ENCODE data around the gene JADE3.
A peak's percentile ranks its signal among the peaks of the same experiment; 100 is the strongest.

Gene JADE3

GRCh38 chrX:47026198-47026597 lies 114.0 kb downstream of the JADE3 start:
- no peak for DNase-seq (ENCODE audit: low spot score)

DNA sequence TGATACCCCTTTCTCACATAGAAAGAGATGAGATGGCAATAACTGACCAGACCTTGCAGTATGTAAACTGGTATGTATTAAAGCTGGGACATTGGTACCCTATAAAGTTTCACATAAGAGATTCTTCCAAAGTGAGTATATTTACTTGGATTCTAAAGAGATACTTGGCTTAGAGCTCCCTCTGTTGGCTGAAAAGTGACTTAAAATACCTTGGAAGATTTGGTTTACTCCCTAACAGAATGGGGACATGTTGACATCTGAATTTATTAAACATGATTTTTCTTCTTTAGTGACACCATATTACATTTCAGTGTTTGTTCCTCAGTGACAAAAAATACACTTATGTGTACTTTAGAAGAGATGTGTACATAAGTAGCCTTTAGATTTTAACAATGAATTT lies 118.1 kb downstream of the JADE3 start:
- peak; percentile 69 for DNase-seq (ENCODE audit: low spot score)

GRCh38 chrX:47047989-47048388 lies 135.8 kb downstream of the JADE3 start:
- no peak for DNase-seq (ENCODE audit: low spot score)

GRCh38 chrX:47059142-47059874 lies 147.1 kb downstream of the JADE3 start:
- no peak for DNase-seq (ENCODE audit: low spot score)

DNA sequence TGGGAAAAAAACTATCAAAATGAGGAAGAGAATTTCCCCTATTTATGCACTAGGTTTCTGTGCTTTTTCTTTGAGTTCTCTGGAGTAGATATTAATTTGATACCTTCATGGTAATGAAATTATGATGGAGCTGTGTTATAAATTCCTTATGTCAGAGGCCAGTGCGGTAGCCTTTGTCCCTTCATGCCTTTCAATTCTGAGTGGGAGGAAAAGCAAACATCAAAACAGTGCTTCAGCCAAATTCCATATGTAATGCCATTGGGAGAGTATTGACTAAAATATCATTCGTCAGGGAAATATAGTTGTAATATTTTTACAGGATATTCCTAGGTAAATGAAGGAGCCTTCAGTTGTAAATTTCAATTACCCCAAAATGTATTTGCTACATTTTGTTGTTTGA lies 148.5 kb downstream of the JADE3 start:
- no peak for DNase-seq (ENCODE audit: low spot score)

GRCh38 chrX:47061238-47061919 lies 149.2 kb downstream of the JADE3 start:
- DNase-seq (ENCODE audit: low spot score), result no peak

GRCh38 chrX:47063179-47063578 lies 151.0 kb downstream of the JADE3 start:
- DNase-seq (ENCODE audit: low spot score), result no peak

- no peak for DNase-seq (ENCODE audit: low spot score)
Observed at GRCh38 chrX:47068214-47068613, 156.0 kb downstream of the JADE3 start.

DNA sequence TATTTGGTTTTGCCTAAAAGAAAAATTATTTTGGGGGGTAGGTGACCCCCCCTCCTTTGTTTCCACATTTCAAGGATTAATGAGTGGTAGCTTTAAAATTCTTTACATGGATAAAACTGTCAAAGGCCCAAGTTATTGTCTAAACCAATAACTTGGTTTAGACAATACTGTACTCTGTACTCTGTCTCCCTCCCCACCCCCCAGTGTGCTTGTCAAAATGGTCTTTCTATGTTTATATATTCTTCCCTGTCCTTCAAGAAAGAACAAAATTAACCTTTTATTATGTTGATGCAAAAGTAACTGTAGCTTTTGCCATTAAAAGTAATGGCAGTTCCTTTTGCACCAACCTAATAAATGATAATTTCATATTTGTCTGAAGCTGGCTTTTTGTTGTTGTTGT lies 156.5 kb downstream of the JADE3 start:
- DNase-seq (ENCODE audit: low spot score), result no peak

DNA sequence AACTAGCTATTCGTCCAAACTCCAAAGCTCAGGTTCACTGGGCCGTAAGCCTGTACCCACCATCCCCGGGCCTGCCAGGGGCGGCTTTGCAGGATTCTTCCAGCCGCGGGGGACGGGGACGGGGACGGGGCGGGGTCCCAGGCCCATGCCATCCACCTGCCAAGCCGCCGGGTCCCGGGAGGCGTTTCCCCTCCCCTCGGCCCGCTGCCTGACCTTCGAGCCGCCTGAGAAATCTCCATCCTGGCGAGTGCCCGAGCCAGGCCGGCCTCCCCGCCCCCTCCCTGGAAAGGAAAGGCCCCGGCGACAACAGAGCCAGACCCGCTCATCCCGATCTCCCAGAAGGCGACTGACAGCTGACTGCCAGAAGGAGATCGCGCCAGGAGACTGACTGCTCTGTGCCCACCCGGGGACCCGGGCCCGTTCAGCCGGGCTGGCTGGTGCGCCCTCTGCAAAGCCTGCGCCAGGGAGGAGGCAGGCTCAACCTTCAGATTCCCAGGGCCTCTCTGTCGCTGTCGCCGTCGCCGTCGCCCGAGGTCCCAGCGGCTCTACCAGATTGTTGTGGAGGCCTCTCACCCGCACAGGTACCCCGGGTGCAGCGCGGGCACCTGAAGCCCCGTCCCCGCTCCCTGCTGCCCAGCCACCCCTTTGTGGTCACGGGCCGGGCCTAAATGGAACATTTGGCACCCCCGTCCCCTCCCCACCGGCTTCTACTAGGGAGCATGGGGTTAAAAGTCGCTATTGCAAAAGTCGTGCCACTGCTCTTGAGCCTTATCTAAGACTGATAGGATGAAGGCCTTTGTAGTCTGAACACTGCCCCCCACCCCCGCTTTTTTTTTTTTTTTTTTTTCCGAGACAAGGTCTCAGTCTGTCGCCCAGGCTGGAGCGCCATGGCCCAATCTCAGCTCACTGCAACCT lies 166.2 kb downstream of the JADE3 start, which contains the start of gene RGN:
Gene RGN (plus strand): TSS at position 315 of the 915 bp plus-strand sequence. CDS start 2,702 bp downstream, outside the sequence.
- peak; percentile 30 for DNase-seq (ENCODE audit: low spot score)

GRCh38 chrX:47080215-47080914 lies 168.1 kb downstream of the JADE3 start:
- DNase-seq (ENCODE audit: low spot score), result peak; percentile 21

DNA sequence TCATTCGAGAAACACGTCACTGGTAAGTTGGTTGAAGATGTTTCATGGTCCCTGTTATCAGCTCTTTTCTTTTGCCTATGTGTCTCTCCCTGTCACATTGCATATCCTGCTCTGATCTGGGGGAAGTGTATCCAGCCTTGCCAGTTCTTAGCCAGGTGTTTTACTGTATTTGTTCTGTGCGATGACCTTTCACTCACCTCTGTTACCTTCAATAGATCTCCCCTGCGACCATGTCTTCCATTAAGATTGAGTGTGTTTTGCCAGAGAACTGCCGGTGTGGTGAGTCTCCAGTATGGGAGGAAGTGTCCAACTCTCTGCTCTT lies 168.7 kb downstream of the JADE3 start:
- no peak for DNase-seq (ENCODE audit: low spot score)

DNA sequence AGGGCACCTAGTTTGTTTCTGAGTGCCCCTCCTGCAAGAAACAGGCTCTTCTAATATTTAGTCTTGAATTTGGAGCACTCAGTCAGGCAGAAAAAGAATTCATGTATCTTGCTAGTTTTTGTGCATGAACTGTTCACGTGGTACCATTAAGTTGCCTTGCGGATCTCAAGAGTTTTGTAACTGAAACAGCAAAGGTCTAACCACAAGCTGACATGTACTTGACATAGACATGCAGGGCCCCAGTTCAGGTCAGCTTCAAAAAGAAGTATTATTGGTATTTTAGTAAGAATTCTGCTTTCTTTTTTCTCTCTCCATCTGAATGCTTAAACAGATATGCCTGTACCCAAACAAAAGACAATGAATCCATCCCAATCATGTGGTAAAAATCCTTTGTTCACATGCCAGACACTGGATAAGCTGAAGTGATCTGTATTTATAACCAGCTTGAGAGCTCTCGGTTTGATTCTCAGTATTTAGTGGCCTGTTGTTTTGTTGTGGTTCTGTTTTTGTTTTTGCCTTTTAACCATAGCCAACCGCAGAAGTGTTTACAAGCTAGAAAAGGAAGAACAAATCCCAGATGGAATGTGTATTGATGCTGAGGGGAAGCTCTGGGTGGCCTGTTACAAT lies 179.0 kb downstream of the JADE3 start:
- peak; percentile 11 for DNase-seq (ENCODE audit: low spot score)

DNA sequence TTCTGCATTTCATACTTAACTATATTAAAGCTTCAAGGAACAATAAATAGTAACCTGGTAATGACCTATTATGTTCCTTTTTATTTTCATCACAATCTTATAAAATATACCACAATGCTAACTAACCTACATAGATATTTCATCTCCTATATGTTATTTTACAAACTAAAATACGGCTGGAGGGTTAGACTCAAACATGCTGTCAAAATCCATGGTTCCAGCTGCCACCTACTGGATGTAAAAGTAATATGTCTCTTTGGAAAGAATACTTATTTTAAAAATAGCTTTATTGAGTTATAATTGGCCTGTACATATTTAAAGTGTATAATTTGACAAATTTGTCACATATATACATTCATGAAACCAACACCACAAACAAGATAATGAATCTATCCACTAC lies 181.0 kb downstream of the JADE3 start:
- peak; percentile 46 for DNase-seq (ENCODE audit: low spot score)

GRCh38 chrX:47093860-47094259 lies 181.6 kb downstream of the JADE3 start:
- DNase-seq (ENCODE audit: low spot score), result no peak

DNA sequence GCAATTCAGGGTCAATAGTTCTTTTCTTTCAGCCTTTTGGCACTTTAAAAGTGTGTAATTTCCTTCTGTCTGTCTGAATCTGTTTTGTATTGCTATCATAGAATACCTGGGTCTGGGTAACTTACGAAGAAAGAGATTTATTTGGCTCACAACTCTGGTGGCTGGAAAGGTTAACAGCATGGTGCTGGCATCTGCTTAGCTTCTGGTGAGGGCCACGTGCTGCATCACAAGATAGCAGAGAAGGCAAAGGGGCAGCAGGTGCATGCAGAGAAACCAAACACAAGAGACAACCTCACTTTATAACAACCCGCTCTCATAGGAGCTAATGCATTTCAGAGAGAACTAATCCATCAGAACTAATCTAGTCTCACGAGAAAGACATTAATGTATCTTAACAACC lies 184.8 kb downstream of the JADE3 start:
- no peak for DNase-seq (ENCODE audit: low spot score)

DNA sequence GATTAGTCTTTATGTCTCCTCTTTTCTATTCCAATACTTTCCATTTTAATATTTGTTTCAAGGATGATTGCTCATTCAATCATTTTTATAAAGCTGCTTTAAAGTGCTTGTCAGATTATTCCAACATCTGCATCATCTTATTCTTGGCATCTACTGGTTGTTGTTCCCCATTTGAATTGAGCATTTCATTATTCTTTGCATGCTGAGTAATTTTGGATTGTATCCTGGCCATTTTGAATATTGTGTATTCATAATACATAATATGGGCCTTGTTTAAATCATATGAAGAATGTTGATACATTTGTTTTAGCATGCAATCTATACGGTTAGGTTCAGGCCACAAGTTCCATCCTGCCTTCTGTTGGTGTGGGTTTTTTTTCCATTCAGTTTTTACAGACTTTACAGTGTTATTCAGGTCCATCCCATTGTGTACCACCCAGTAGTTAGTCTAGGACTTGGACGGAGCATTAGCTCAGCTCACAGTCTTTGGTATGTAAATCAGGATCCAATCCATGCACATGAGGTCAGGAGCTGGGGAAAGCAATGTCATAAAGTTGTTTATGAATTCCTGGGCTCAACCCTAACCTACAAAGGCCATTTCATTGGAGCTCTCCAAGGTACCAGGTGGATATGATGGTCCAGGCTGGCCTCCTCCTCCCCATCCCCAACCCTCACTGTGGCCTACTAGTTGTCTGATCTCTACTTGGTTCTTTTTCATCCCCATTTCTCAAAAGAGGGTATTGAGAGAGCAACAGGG lies 186.3 kb downstream of the JADE3 start:
- DNase-seq (ENCODE audit: low spot score), result no peak

DNA sequence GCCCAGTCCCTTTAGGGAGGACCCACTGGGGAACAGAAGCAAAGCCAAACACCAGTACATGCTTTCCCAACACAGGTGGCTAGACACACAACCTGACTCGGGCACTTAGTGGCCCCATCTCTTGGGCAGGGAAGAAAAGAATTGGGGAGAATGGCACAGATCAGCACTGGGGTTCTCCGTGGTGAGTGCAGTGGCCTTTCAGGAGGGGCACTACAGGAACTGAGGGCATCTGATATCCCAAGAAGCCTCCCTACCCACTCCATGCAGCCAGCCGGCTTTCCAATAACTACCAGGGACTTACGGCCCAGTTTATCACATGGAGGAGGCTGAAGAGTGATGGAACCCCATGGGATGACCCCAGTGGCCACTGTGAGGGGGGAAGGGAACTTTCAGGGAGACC lies 189.0 kb downstream of the JADE3 start:
- no peak for DNase-seq (ENCODE audit: low spot score)

Measured in cerebellar cortex (tissue), 1 donor.